RPMI8226 (cell line): ENCODE results near the gene UBQLN1.
"Not testable (repeated sequence)": the region's sequence is repeated elsewhere in the genome, so short reads cannot be mapped to it uniquely, and the experiment has no call there.

ENCODE experiments used
- DNase-seq: peaks from one replicate; pipeline ENCODE4 v3.0.0-alpha.2; 2015

The UBQLN1 gene

GRCh38 chr9:83707768-83708514, at the start of gene UBQLN1:
TSS of gene UBQLN1 (minus strand) at chr9:83707958. CDS start at chr9:83707679, 279 bp downstream.
- DNase-seq: peak; percentile 94

- peak; percentile 64 for DNase-seq
These were observed 46.7 kb upstream of the UBQLN1 start for GRCh38 chr9:83754383-83754977.

GRCh38 chr9:83749706-83750105, 41.9 kb upstream of the UBQLN1 start:
- DNase-seq: no peak

- DNase-seq: no peak
These were observed 36.4 kb upstream of the UBQLN1 start for GRCh38 chr9:83744206-83744605.

- DNase-seq: no peak
These were observed 26.0 kb upstream of the UBQLN1 start for GRCh38 chr9:83733739-83734138.

- DNase-seq: not testable (repeated sequence)
These were observed 21.0 kb upstream of the UBQLN1 start for GRCh38 chr9:83728591-83729368.

GRCh38 chr9:83724436-83724835, 16.7 kb upstream of the UBQLN1 start:
- no peak for DNase-seq

- no peak for DNase-seq
These were observed 15.2 kb upstream of the UBQLN1 start for GRCh38 chr9:83722726-83723495.

- DNase-seq: no peak
These were observed 13.8 kb upstream of the UBQLN1 start for GRCh38 chr9:83721509-83721908.

- no peak for DNase-seq
These were observed 8.0 kb upstream of the UBQLN1 start for GRCh38 chr9:83715794-83716193.

- DNase-seq: no peak
These were observed 7.5 kb upstream of the UBQLN1 start for GRCh38 chr9:83715221-83715620.

GRCh38 chr9:83714329-83714728, 6.6 kb upstream of the UBQLN1 start:
- peak; percentile 20 for DNase-seq

GRCh38 chr9:83708515-83709158, 879 bp upstream of the UBQLN1 start:
- peak; percentile 63 for DNase-seq

GRCh38 chr9:83707518-83707767, 315 bp downstream of the UBQLN1 start:
- DNase-seq: no peak

- peak; percentile 24 for DNase-seq
These were observed 861 bp downstream of the UBQLN1 start for GRCh38 chr9:83706676-83707517.

GRCh38 chr9:83705219-83705651, 2.5 kb downstream of the UBQLN1 start:
- DNase-seq: peak; percentile 34

- no peak for DNase-seq
These were observed 6.0 kb downstream of the UBQLN1 start for GRCh38 chr9:83701769-83702168.

GRCh38 chr9:83701286-83701685, 6.5 kb downstream of the UBQLN1 start:
- no peak for DNase-seq

- no peak for DNase-seq
These were observed 8.1 kb downstream of the UBQLN1 start for GRCh38 chr9:83699615-83700014.

GRCh38 chr9:83698976-83699585, 8.7 kb downstream of the UBQLN1 start:
- no peak for DNase-seq

GRCh38 chr9:83691492-83691891, 16.3 kb downstream of the UBQLN1 start:
- DNase-seq: no peak
